ENCODE measurements around the gene BLID. TPM values are rescaled to one million over a fixed set of nuclear protein-coding genes. Genes with fewer than 3 reads are reported as not detected.

BLID gene
- total and polyA plus RNA-seq, 2 experiments from 2014 or later = not detected

DNA sequence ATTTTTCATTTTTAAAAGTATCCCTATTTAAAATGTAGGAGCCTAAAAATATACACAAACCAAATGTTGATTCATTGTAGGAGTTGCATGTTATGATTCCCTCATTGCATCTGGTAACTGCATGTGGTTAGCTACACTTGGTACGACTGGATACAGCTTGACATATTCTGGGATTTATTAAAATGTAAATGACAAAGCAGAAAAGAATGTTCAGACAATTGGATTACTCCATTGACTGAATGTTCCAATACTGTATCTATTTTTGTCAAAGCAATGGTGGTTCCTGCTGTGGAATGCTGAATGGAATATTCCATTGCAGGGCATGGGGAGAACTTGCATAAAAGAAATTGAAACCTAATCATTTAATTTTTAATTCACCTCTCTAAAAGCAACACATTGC, 30.8 kb downstream of the BLID start (continued):
- TF ChIP-seq CREB1 (CRISPR knock-in tag; IDR thresholded peaks at IDR 0.05; ENCODE audit: low read depth) (no peak), ZNF114 (CRISPR knock-in tag; IDR thresholded peaks at IDR 0.05) (no peak), STAT1 (IDR thresholded peaks at IDR 0.05; ENCODE audit: unreplicated experiment) (no peak), NANOG (IDR thresholded peaks at IDR 0.05; ENCODE audit: borderline replicate concordance) (no peak), EZH2phosphoT487 (IDR thresholded peaks at IDR 0.05; ENCODE audit: unreplicated experiment) (no peak)
- TF ChIP-seq, protein P1, sequence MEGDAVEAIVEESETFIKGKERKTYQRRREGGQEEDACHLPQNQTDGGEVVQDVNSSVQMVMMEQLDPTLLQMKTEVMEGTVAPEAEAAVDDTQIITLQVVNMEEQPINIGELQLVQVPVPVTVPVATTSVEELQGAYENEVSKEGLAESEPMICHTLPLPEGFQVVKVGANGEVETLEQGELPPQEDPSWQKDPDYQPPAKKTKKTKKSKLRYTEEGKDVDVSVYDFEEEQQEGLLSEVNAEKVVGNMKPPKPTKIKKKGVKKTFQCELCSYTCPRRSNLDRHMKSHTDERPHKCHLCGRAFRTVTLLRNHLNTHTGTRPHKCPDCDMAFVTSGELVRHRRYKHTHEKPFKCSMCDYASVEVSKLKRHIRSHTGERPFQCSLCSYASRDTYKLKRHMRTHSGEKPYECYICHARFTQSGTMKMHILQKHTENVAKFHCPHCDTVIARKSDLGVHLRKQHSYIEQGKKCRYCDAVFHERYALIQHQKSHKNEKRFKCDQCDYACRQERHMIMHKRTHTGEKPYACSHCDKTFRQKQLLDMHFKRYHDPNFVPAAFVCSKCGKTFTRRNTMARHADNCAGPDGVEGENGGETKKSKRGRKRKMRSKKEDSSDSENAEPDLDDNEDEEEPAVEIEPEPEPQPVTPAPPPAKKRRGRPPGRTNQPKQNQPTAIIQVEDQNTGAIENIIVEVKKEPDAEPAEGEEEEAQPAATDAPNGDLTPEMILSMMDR (conservative IDR thresholded peaks at IDR 0.05; ENCODE audit: low read depth in 2 of 2) = no peak
- TF ChIP-seq, protein P2, sequence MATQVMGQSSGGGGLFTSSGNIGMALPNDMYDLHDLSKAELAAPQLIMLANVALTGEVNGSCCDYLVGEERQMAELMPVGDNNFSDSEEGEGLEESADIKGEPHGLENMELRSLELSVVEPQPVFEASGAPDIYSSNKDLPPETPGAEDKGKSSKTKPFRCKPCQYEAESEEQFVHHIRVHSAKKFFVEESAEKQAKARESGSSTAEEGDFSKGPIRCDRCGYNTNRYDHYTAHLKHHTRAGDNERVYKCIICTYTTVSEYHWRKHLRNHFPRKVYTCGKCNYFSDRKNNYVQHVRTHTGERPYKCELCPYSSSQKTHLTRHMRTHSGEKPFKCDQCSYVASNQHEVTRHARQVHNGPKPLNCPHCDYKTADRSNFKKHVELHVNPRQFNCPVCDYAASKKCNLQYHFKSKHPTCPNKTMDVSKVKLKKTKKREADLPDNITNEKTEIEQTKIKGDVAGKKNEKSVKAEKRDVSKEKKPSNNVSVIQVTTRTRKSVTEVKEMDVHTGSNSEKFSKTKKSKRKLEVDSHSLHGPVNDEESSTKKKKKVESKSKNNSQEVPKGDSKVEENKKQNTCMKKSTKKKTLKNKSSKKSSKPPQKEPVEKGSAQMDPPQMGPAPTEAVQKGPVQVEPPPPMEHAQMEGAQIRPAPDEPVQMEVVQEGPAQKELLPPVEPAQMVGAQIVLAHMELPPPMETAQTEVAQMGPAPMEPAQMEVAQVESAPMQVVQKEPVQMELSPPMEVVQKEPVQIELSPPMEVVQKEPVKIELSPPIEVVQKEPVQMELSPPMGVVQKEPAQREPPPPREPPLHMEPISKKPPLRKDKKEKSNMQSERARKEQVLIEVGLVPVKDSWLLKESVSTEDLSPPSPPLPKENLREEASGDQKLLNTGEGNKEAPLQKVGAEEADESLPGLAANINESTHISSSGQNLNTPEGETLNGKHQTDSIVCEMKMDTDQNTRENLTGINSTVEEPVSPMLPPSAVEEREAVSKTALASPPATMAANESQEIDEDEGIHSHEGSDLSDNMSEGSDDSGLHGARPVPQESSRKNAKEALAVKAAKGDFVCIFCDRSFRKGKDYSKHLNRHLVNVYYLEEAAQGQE (IDR thresholded peaks at IDR 0.05; ENCODE audit: unreplicated experiment) = no peak

DNA sequence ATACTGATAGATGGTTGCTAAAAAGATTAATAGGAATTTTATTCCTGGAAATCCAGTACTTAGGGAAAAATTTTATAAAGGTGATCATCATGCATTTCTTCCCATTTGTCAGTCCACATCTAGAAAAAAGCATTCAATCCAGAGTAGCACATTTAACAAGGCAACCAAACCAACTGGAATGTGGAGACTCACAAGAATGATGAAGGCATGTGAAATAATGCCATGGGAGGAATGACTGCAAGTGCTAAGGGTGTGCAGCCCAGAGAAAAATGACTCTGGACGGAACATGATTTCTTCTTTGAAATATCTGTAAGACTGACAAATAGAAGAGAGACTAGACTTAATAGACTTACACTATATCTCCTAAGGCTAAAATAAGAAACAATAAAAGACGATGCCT, 33.8 kb downstream of the BLID start:
- ATAC-seq (no peak), DNase-seq (ENCODE audit: low spot score) (no peak)
- Mint-ChIP-seq H3K36me3 (ENCODE audit: low read depth) (no peaks in the 10 kb centered on the region), H3K27me3 (ENCODE audit: insufficient read depth, low read depth, poor library complexity) (peaks cover 4% of the 10 kb centered on the region), H3K4me3 (no peak overlapping the region), H3K9me3 (no peaks in the 10 kb centered on the region), H3K27ac (no peak overlapping the region), H3K4me1 (no peaks in the 10 kb centered on the region)
- Histone ChIP-seq H2AFZ (no peak overlapping the region), H4K20me1 (replicated peaks; ENCODE audit: insufficient read depth) (no peaks in the 10 kb centered on the region), H3K4me3 (no peak overlapping the region), H3K4me1 (ENCODE audit: insufficient read depth) (no peaks in the 10 kb centered on the region), H3K27me3 (ENCODE audit: insufficient read depth) (no peaks in the 10 kb centered on the region), H3K4me2 (no peak overlapping the region), H3F3A (replicated peaks; ENCODE audit: low read depth) (no peaks in the 10 kb centered on the region), H3K79me2 (replicated peaks; ENCODE audit: insufficient read depth) (no peaks in the 10 kb centered on the region), H3K27ac (ENCODE audit: low read depth) (no peak overlapping the region), H3K9me2 (ENCODE audit: insufficient read depth) (0 out of 2 replicates have a peak, but pooled peaks cover 4% of the 10 kb centered on the region), H3K36me3 (ENCODE audit: insufficient read depth) (no peaks in the 10 kb centered on the region)
- no peak for TF ChIP-seq CREB1 (CRISPR knock-in tag; IDR thresholded peaks at IDR 0.05; ENCODE audit: low read depth)
- TF ChIP-seq ZNF114 (CRISPR knock-in tag; IDR thresholded peaks at IDR 0.05) = no peak

DNA sequence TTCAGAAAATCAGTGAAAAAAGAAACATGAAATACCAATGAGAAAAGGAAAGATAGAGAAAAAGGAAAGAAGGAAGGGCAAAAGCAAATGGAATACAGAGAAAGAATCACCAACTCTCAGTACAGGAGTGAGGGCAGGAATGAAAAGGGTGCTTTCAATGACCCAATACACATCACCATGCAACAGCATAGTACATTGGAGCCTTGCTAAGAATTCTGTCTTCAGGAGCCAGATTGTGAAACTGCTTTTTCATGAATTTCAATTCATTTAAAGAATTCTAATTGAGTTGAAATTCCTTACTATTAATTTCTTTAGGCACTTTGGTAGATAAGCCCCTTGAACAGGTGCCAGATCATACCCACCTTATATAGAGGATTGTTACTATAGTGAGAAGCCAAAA, 34.9 kb downstream of the BLID start:
- no peaks in the 10 kb centered on the region for H3K27me3 ChIP-seq (ENCODE audit: insufficient read depth)
- TF ChIP-seq, protein P1 (conservative IDR thresholded peaks at IDR 0.05; ENCODE audit: low read depth in 2 of 2) = no peak
- TF ChIP-seq JUNB (IDR thresholded peaks at IDR 0.05; ENCODE audit: unreplicated experiment) = no peak
- TF ChIP-seq ZNF114 (CRISPR knock-in tag; IDR thresholded peaks at IDR 0.05) = no peak
- TF ChIP-seq, protein P3, sequence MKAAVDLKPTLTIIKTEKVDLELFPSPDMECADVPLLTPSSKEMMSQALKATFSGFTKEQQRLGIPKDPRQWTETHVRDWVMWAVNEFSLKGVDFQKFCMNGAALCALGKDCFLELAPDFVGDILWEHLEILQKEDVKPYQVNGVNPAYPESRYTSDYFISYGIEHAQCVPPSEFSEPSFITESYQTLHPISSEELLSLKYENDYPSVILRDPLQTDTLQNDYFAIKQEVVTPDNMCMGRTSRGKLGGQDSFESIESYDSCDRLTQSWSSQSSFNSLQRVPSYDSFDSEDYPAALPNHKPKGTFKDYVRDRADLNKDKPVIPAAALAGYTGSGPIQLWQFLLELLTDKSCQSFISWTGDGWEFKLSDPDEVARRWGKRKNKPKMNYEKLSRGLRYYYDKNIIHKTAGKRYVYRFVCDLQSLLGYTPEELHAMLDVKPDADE (IDR thresholded peaks at IDR 0.05) = no peak
- no peak for TF ChIP-seq ZNF331 (CRISPR knock-in tag; IDR thresholded peaks at IDR 0.05; ENCODE audit: low read depth)
- TF ChIP-seq POLR2AphosphoS5 (IDR thresholded peaks at IDR 0.05; ENCODE audit: low read depth) = no peak
- no peak for TF ChIP-seq CREB1 (CRISPR knock-in tag; IDR thresholded peaks at IDR 0.05; ENCODE audit: low read depth)
- TF ChIP-seq STAT1 (IDR thresholded peaks at IDR 0.05; ENCODE audit: unreplicated experiment) = no peak
- TF ChIP-seq EZH2 (IDR thresholded peaks at IDR 0.05; ENCODE audit: low read depth, unreplicated experiment) = no peak

More for the DNA sequence above, 34.9 kb downstream of the BLID start:
- Histone ChIP-seq H3K4me2 (no peak overlapping the region), H3K4me3 (no peak overlapping the region), H2AFZ (no peak overlapping the region), H3K27ac (ENCODE audit: low read depth) (no peak overlapping the region), H3K36me3 (ENCODE audit: insufficient read depth) (no peaks in the 10 kb centered on the region), H3K79me2 (replicated peaks; ENCODE audit: insufficient read depth) (no peaks in the 10 kb centered on the region), H3F3A (replicated peaks; ENCODE audit: low read depth) (no peaks in the 10 kb centered on the region), H3K9me2 (ENCODE audit: insufficient read depth) (0 out of 2 replicates have a peak, but pooled peaks cover 4% of the 10 kb centered on the region), H4K20me1 (replicated peaks; ENCODE audit: insufficient read depth) (no peaks in the 10 kb centered on the region), H3K4me1 (ENCODE audit: insufficient read depth) (no peaks in the 10 kb centered on the region)
- no peaks in the 10 kb centered on the region for H3K9me3 Mint-ChIP-seq
- DNase-seq (ENCODE audit: low spot score) = no peak
- ATAC-seq = no peak
- H3K27ac Mint-ChIP-seq = no peak overlapping the region
- H3K4me1 Mint-ChIP-seq = no peaks in the 10 kb centered on the region
- H3K27me3 Mint-ChIP-seq (ENCODE audit: insufficient read depth, low read depth, poor library complexity) = peaks cover 4% of the 10 kb centered on the region
- no peak overlapping the region for H3K4me3 Mint-ChIP-seq
- H3K36me3 Mint-ChIP-seq (ENCODE audit: low read depth) = no peaks in the 10 kb centered on the region

All from GM23338 (cell line).